Activated CD8-positive, alpha-beta T cell treated with anti-CD3 and anti-CD28 coated beads for 36 hours (primary cell): Measurements from ENCODE around the gene LAMA5. TPM values are rescaled to one million over a fixed set of nuclear protein-coding genes. Genes with fewer than 3 reads are reported as not detected.

Source experiments
- ATAC-seq: fragments of 200-7000 bp; cut with Tn5 transposase; one replicate; pipeline ENCODE4 v1.10.0; 2021; ENCODE audit warnings: mild to moderate bottlenecking, moderate library complexity
- CTCF ChIA-PET: fragments of 350-600 bp; sonication (Branson Sonifier 250); formaldehyde crosslinking; loops from one replicate; lab custom pipeline; 2021; ENCODE audit warnings: antibody characterized with exemption; lab: Charles Lee
- POLR2A ChIA-PET: fragments of 350-600 bp; sonication (Branson Sonifier 250); formaldehyde crosslinking; loops from one replicate; lab custom pipeline; 2021; ENCODE audit warnings: antibody characterized with exemption; lab: Charles Lee
- DNase-seq: peaks from one replicate; pipeline ENCODE4 v3.0.0-alpha.2; 2020
- H3K27ac Mint-ChIP-seq: one replicate; pipeline ENCODE4 v1.8.0; 2021; ENCODE audit warnings: mild to moderate bottlenecking, mixed read lengths
- H3K27me3 Mint-ChIP-seq: one replicate; pipeline ENCODE4 v1.8.0; 2021; ENCODE audit warnings: mixed read lengths
- H3K36me3 Mint-ChIP-seq: one replicate; pipeline ENCODE4 v1.8.0; 2021; ENCODE audit warnings: low read depth, mixed read lengths
- H3K4me1 Mint-ChIP-seq: one replicate; pipeline ENCODE4 v1.8.0; 2021; ENCODE audit warnings: low read depth, mixed read lengths
- H3K4me3 Mint-ChIP-seq: one replicate; pipeline ENCODE4 v1.8.0; 2021; ENCODE audit warnings: mild to moderate bottlenecking, moderate library complexity, mixed read lengths
- H3K9me3 Mint-ChIP-seq: one replicate; pipeline ENCODE4 v1.8.0; 2021; ENCODE audit warnings: mixed read lengths
- CTCF ChIP-seq: fragments of 200-600 bp; IDR thresholded peaks from one replicate; pipeline ENCODE4 v1.8.0; 2022; ENCODE audit warnings: antibody characterized with exemption, mild to moderate bottlenecking
- intact Hi-C: fragments of 100-400 bp; cut with micrococcal nuclease; formaldehyde crosslinking; loops from one replicate; pipeline ENCODE4 v1.10.0; 2022
- total RNA-seq, 2 experiments: library from RNA; stranded (reverse); gene quantifications; one replicate each; pipeline ENCODE4 v1.2.3, GENCODE V29; 2021

The LAMA5 gene
- total RNA-seq, 2 experiments from 2014 or later, result 0.25 to 0.76 TPM

GRCh38 chr20:62350098-62350628, 16.9 kb downstream of the LAMA5 start:
- H3K27ac Mint-ChIP-seq, result no peak overlapping the region
- H3K27me3 Mint-ChIP-seq, result no peaks in the 10 kb centered on the region
- no peak overlapping the region for H3K4me3 Mint-ChIP-seq
- ATAC-seq, result no peak
- no peaks in the 10 kb centered on the region for H3K36me3 Mint-ChIP-seq
- no peaks in the 10 kb centered on the region for H3K4me1 Mint-ChIP-seq
- peaks cover 8% of the 10 kb centered on the region for H3K9me3 Mint-ChIP-seq
- CTCF ChIA-PET, result no interaction called here
- POLR2A ChIA-PET, result no interaction called here
- no peak for TF ChIP-seq CTCF
- DNase-seq, result no peak
- intact Hi-C loops, result no loop called here

- intact Hi-C loops, result no loop called here
- CTCF ChIA-PET, result no interaction called here
- Mint-ChIP-seq H3K4me1 (no peaks in the 10 kb centered on the region), H3K27me3 (no peaks in the 10 kb centered on the region), H3K9me3 (peaks cover 8% of the 10 kb centered on the region), H3K27ac (no peak overlapping the region), H3K4me3 (no peak overlapping the region), H3K36me3 (no peaks in the 10 kb centered on the region)
- DNase-seq, result no peak
- TF ChIP-seq CTCF, result no peak
- no peak for ATAC-seq
- POLR2A ChIA-PET, result interaction anchor here (0.6 kb wide), 1 partner anchor 357 kb away, joined by 4 read pairs; no protein-coding TSS in a partner anchor
Observed at GRCh38 chr20:62349556-62350097, 17.5 kb downstream of the LAMA5 start.

GRCh38 chr20:62348604-62349003, 18.5 kb downstream of the LAMA5 start:
- intact Hi-C loops, result no loop called here
- Mint-ChIP-seq H3K27me3 (no peaks in the 10 kb centered on the region), H3K27ac (no peak overlapping the region), H3K4me1 (no peaks in the 10 kb centered on the region), H3K4me3 (no peak overlapping the region), H3K36me3 (no peaks in the 10 kb centered on the region), H3K9me3 (peaks cover 8% of the 10 kb centered on the region)
- POLR2A ChIA-PET, result no interaction called here
- CTCF ChIA-PET, result no interaction called here
- no peak for ATAC-seq
- TF ChIP-seq CTCF, result no peak
- no peak for DNase-seq

DNA sequence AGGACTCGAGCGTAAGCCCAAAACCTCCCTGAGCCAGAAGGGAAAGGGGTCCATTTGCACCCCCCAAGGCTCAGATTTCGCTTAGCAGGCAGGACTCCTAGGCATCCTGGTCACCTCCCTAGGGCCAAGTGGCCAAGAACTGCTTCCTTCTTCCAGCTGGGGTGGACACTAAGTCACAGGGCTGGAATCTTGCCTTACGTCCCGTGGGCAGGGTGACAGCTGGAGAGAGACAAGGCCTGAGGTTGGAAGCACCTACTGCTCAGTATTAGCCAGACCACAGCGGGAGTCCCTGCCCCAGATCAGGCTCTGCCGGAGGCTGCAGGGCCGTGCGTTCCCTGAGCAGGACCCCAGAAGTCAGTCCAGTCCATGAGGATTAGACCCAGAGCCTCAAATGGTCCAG, 19.7 kb downstream of the LAMA5 start:
- TF ChIP-seq CTCF, result no peak
- DNase-seq, result no peak
- no peaks in the 10 kb centered on the region for H3K27me3 Mint-ChIP-seq
- POLR2A ChIA-PET, result no interaction called here
- peaks cover 8% of the 10 kb centered on the region for H3K9me3 Mint-ChIP-seq
- H3K27ac Mint-ChIP-seq, result no peak overlapping the region
- ATAC-seq, result no peak
- intact Hi-C loops, result no loop called here
- H3K4me1 Mint-ChIP-seq, result no peaks in the 10 kb centered on the region
- CTCF ChIA-PET, result no interaction called here
- no peaks in the 10 kb centered on the region for H3K36me3 Mint-ChIP-seq
- no peak overlapping the region for H3K4me3 Mint-ChIP-seq

GRCh38 chr20:62347151-62347404, 20.0 kb downstream of the LAMA5 start:
- peaks cover 8% of the 10 kb centered on the region for H3K9me3 Mint-ChIP-seq
- no peaks in the 10 kb centered on the region for H3K36me3 Mint-ChIP-seq
- ChIA-PET POLR2A (no interaction called here), CTCF (no interaction called here)
- no peak for DNase-seq
- no peaks in the 10 kb centered on the region for H3K27me3 Mint-ChIP-seq
- no peak for ATAC-seq
- H3K4me1 Mint-ChIP-seq, result no peaks in the 10 kb centered on the region
- no peak for TF ChIP-seq CTCF
- H3K4me3 Mint-ChIP-seq, result no peak overlapping the region
- no peak overlapping the region for H3K27ac Mint-ChIP-seq
- intact Hi-C loops, result no loop called here
